Stomach (tissue), 9 donors: ENCODE measurements around the gene SLC35E2B. TPM values are rescaled to one million over a fixed set of nuclear protein-coding genes. Genes with fewer than 3 reads are reported as not detected.

Experiments used
- DNase-seq, 2 donors: peaks; one replicate each; pipeline versions ENCODE4 v3.0.0 to v3.0.0-alpha.2; 2013 to 2019
- H3K27ac ChIP-seq, 5 donors: fragments of 200-600 bp in 4 of 5; sonication (generic) in 4 of 5; one replicate each; pipeline ENCODE4 v1.5.1; 2013 to 2019; ENCODE audit warnings: mild to moderate bottlenecking in 1 of 5, moderate library complexity in 1 of 5
- H3K27me3 ChIP-seq, 3 donors: fragments of 200-600 bp; sonication (generic); one replicate each; pipeline ENCODE4 v1.5.1; 2017 to 2019; ENCODE audit warnings: mixed run types in 1 of 3
- H3K36me3 ChIP-seq, 4 donors: fragments of 200-600 bp; sonication (generic); 1 replicate in 3 of 4; 2 replicates in 1 of 4; pipeline ENCODE4 v1.5.1; 2016 to 2019
- H3K4me1 ChIP-seq, 4 donors: fragments of 200-600 bp; sonication (generic); one replicate each; pipeline ENCODE4 v1.5.1; 2016 to 2019
- H3K4me3 ChIP-seq, 4 donors: fragments of 200-600 bp; sonication (generic) in 3 of 4; one replicate each; pipeline ENCODE4 v1.5.1; 2016 to 2019; ENCODE audit warnings: mild to moderate bottlenecking in 1 of 4
- H3K9me3 ChIP-seq, 4 donors: fragments of 200-600 bp; sonication (generic); one replicate each; pipeline ENCODE4 v1.5.1; 2016 to 2019
- CTCF ChIP-seq, 7 experiments: fragments of 450-650 bp in 4 of 7; fragments of 200-600 bp in 3 of 7; sonication (generic) in 3 of 7; IDR thresholded peaks; one replicate each; pipeline ENCODE4 v1.5.1; 2016 to 2019; ENCODE audit warnings: antibody characterized with exemption in 7 of 7, control low read depth in 2 of 7, mild to moderate bottlenecking in 1 of 7
- EP300 ChIP-seq: sonication (generic); formaldehyde crosslinking; IDR thresholded peaks from one replicate; pipeline ENCODE4 v1.6.1; 2017; ENCODE audit warnings: antibody characterized with exemption
- POLR2A ChIP-seq, 4 donors: fragments of 450-650 bp; IDR thresholded peaks; one replicate each; pipeline ENCODE4 v1.6.1; 2016; ENCODE audit warnings: antibody characterized with exemption in 4 of 4, control low read depth in 2 of 4, mild to moderate bottlenecking in 1 of 4, moderate library complexity in 1 of 4
- POLR2AphosphoS5 ChIP-seq, 3 donors: sonication (generic); formaldehyde crosslinking; IDR thresholded peaks; one replicate each; pipeline ENCODE4 v1.6.1; 2016; ENCODE audit warnings: antibody characterized with exemption in 3 of 3
- WGBS, 5 donors: extraction: QIAGEN DNeasy Blood & Tissue Kit in 3 of 5; methylation state at CpG; one replicate each; pipeline versions ENCODE4 v1.1.5 to v1.1.7; 2013 to 2018; 5-methylcytosine and 5-hydroxymethylcytosine counted together
- intact Hi-C: fragments of 100-400 bp; cut with DNase I; formaldehyde crosslinking; loops from one replicate; pipeline ENCODE4 v1.15.1; 2023; ENCODE audit warnings: low total_unique reads
- polyA plus RNA-seq, 3 donors: library from polyadenylated mRNA; stranded (reverse); fragments of 200-250 nt; gene quantifications; one replicate each; pipeline ENCODE4 v1.2.3, GENCODE V29; 2013
- total RNA-seq, 5 donors: library from RNA; depleted of rRNA; stranded (reverse); fragments of >200 nt; gene quantifications; one replicate each; pipeline versions ENCODE4 v1.1.0 to v1.2.3, GENCODE V29; 2014 to 2016
- donor health status: healthy with polysubstance abuse.
- donor health status: Bipolar disorder and iron deficiency.
- donor health status: healthy.

SLC35E2B gene
- total and polyA plus RNA-seq, 8 donors: 11.2 to 105 (median 21.3) TPM

DNA sequence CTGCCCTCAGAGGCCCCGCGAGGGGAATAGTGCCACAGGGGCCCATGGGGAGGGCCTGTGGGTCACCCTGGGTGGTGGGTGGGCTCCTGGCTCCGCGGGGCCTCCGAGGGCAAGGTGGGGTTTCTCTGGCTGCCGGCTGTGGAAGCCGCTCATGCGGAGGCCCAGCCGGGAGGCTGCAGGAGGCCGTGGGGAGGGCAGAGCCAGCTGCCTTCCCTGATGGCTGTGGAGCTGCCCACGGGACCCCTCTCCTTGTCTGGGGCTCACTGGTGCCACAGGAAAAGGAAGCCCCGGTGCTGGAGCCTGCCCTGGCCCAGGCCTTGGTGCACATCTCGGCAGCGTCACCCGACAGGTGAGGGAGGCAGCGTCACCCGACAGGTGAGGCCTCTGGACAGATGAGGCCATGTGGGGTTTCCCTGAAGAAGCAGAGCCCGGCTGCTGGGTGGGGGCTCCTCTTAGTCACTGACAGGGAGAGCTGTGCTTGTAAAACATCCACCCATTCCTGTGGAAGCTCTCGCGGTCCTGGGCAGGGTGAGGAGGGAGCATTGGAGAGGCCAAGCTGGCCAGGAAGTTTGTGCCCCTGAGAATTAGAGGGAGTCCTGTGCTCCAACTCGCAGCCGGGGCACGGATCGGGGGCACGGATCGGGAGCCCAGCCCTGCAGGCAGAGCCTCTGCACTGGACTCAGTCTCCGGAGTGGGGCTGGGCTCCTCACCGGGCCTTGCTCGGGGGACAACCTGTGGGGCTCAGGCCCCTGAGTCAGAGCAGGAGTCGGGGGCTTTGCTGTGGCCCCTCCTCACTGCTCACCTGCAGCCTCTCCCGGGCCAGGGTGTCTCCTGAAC is 71.2 kb downstream of the SLC35E2B start:
- Histone ChIP-seq H3K36me3 (peaks cover 0 to 43% (median 32%) of the 10 kb centered on the region in 4 donors), H3K4me1 (peaks cover 13 to 57% (median 44%) of the 10 kb centered on the region in 4 donors), H3K4me3 (no peak overlapping the region), H3K9me3 (no peaks in the 10 kb centered on the region), H3K27ac (peak overlapping the region in 3 of 5 donors; percentile 55 to 75 (median 65)), H3K27me3 (no peaks in the 10 kb centered on the region)
- no peak for DNase-seq
- intact Hi-C loops: no loop called here
- WGBS, 5 donors: 85 to 92% (median 90%) methylated on average over 16 to 31 of the region's 31 CpGs
- TF ChIP-seq EP300 (no peak), POLR2AphosphoS5 (IDR thresholded peaks at IDR 0.05) (no peak), POLR2A (IDR thresholded peaks at IDR 0.05) (no peak), CTCF (IDR thresholded peaks at IDR 0.05) (no peak)

DNA sequence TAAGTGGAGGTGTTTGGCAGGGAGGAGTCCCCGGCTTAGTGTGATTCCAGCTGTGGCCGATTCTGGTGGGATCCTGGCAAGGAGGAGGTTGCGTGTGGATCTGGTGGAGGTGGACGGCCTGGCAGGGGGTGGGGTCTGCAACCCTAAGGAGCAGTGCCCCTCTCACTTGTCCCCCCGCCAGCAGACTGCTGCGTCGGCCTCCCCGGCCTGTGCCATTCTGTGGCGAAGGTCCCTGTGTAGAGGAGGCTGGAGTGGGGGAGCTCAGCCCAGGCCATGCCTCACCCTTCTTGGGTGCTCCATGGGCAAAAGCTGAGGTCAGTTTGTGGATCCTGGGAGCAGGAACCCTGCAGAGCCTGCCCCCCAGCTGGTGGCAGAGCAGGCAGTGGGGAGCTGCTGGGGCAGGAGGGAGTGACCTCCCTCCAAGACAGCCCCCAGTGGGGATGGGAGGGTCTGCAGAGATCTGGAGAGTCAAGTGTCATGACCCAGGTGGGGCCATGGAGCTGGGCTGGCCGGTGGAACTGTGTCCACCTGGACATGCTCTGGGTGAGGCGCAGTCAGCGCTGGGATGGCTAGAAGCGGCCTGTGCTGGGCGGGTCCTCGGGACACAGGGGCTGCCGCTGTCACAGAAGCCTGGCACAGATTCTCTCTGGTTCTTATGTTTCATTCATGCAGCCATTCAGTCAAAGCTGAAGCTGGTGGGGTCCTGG is 72.0 kb downstream of the SLC35E2B start:
- TF ChIP-seq CTCF (IDR thresholded peaks at IDR 0.05): no peak
- peak in 1 of 2 donors; percentile 8 for DNase-seq
- no peaks in the 10 kb centered on the region for H3K27me3 ChIP-seq
- H3K9me3 ChIP-seq: no peaks in the 10 kb centered on the region
- H3K4me3 ChIP-seq: no peak overlapping the region
- intact Hi-C loops: no loop called here
- H3K27ac ChIP-seq: peak overlapping the region in 1 of 5 donors; percentile 24
- peaks cover 15 to 59% (median 46%) of the 10 kb centered on the region in 4 donors for H3K4me1 ChIP-seq
- WGBS, 5 donors: 86 to 92% (median 90%) methylated on average over 13 to 16 of the region's 16 CpGs
- H3K36me3 ChIP-seq: peaks cover 0 to 40% (median 31%) of the 10 kb centered on the region in 4 donors

GRCh38 chr1:1619917-1620361 is 72.7 kb downstream of the SLC35E2B start:
- Histone ChIP-seq H3K27me3 (no peaks in the 10 kb centered on the region), H3K36me3 (peaks cover 0 to 34% (median 25%) of the 10 kb centered on the region in 4 donors), H3K4me1 (peaks cover 15 to 60% (median 46%) of the 10 kb centered on the region in 4 donors), H3K9me3 (no peaks in the 10 kb centered on the region), H3K27ac (no peak overlapping the region), H3K4me3 (no peak overlapping the region)
- intact Hi-C loops: no loop called here
- 70 to 80% (median 79%) methylated on average over 8 to 14 of the region's 14 CpGs for WGBS, 5 donors
- TF ChIP-seq EP300: no peak
- no peak for DNase-seq

DNA sequence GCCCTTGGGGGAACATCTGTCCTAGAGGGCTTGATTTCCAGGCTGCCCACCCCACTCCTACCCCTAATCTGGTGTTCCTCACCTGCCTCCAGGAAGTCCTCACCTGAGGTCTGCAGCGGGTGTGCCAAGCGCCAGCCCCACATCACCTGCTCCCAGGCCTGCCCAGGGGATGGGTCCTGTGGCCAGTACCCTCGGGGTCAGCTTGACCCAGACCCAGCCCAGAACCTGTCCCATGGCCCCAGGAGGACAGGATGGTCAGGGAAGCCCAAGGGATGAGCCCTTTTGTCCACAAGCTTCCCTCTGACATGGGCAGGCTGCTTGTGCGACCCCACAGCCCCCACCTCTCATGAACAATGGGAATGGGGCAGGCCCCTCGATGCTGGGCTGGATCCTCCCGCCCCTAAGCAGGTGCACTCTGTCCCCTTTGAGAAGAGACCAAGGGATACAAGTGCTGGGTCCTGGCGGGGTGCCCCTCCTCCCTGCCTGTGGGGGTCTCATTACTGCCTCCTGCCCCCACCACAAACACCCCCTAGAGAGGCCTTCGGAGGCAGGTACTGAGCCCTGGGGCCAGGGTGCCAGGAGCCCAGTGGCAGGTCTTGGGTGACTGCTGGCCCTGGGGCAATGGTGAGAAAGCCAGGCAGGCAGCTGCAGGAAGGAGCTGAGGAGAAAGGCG is 74.1 kb downstream of the SLC35E2B start:
- intact Hi-C loops: no loop called here
- H3K9me3 ChIP-seq: no peaks in the 10 kb centered on the region
- no peaks in the 10 kb centered on the region for H3K27me3 ChIP-seq
- WGBS, 5 donors: 90 to 98% (median 97%) methylated on average over 6 to 9 of the region's 9 CpGs
- H3K27ac ChIP-seq: no peak overlapping the region
- peaks cover 27 to 74% (median 60%) of the 10 kb centered on the region in 4 donors for H3K4me1 ChIP-seq
- DNase-seq: peak in 1 of 2 donors; percentile 3
- H3K36me3 ChIP-seq: peaks cover 0 to 23% (median 12%) of the 10 kb centered on the region in 4 donors
- TF ChIP-seq POLR2A (IDR thresholded peaks at IDR 0.05): no peak
- TF ChIP-seq CTCF (IDR thresholded peaks at IDR 0.05): no peak
- TF ChIP-seq EP300: no peak
- TF ChIP-seq POLR2AphosphoS5 (IDR thresholded peaks at IDR 0.05): no peak
- no peak overlapping the region for H3K4me3 ChIP-seq
